ENCODE measurements around the gene BCO1. TPM values are rescaled to one million over a fixed set of nuclear protein-coding genes. Genes with fewer than 3 reads are reported as not detected.

Gene BCO1
- total RNA-seq, 2 donors from 2014 or later = 0.18 to 2.2 TPM

GRCh38 chr16:81198635-81199034 is 39.9 kb upstream of the BCO1 start:
- Histone ChIP-seq H3K4me1 (replicated peaks) (no peaks in the 10 kb centered on the region), H3K27me3 (replicated peaks; ENCODE audit: insufficient read depth) (no peaks in the 10 kb centered on the region), H3K9me3 (no peaks in the 10 kb centered on the region), H3K27ac (no peak overlapping the region), H3K36me3 (no peaks in the 10 kb centered on the region), H3K4me3 (no peak overlapping the region)
- no peak for DNase-seq (ENCODE audit: low spot score)
- intact Hi-C loops (cut with DNase I) = no loop called here
- TF ChIP-seq CTCF (IDR thresholded peaks at IDR 0.05) (no peak), POLR2A (IDR thresholded peaks at IDR 0.05) (no peak), POLR2AphosphoS5 (IDR thresholded peaks at IDR 0.05) (no peak)
- WGBS = 83% methylated on average over 9 of the region's 9 CpGs

- DNase-seq (ENCODE audit: low spot score) = no peak
- intact Hi-C loops (cut with DNase I) = loop anchor here (10.0 kb wide), 1 partner anchor 534 kb away; no protein-coding TSS in a partner anchor
- Histone ChIP-seq H3K4me3 (no peak overlapping the region), H3K4me1 (replicated peaks) (no peaks in the 10 kb centered on the region), H3K36me3 (no peaks in the 10 kb centered on the region), H3K9me3 (no peaks in the 10 kb centered on the region), H3K27me3 (replicated peaks; ENCODE audit: insufficient read depth) (no peaks in the 10 kb centered on the region), H3K27ac (no peak overlapping the region)
- WGBS = 41% methylated on average over 4 of the region's 4 CpGs
- TF ChIP-seq POLR2AphosphoS5 (IDR thresholded peaks at IDR 0.05) (no peak), POLR2A (IDR thresholded peaks at IDR 0.05) (no peak), CTCF (IDR thresholded peaks at IDR 0.05) (no peak)
These were observed 37.2 kb upstream of the BCO1 start for GRCh38 chr16:81201267-81201666.

- intact Hi-C loops (cut with DNase I) = loop anchor here (5.0 to 10.0 kb wide), 2 partner anchors 112 to 530 kb away; no protein-coding TSS in a partner anchor
- Histone ChIP-seq H3K4me1 (replicated peaks) (no peaks in the 10 kb centered on the region), H3K36me3 (no peaks in the 10 kb centered on the region), H3K27ac (no peak overlapping the region), H3K9me3 (no peaks in the 10 kb centered on the region), H3K4me3 (no peak overlapping the region), H3K27me3 (replicated peaks; ENCODE audit: insufficient read depth) (no peaks in the 10 kb centered on the region)
- peak; percentile 25 to 68 (median 42) for TF ChIP-seq CTCF (IDR thresholded peaks at IDR 0.05)
- TF ChIP-seq POLR2AphosphoS5 (IDR thresholded peaks at IDR 0.05) = peak; percentile 24
- no peak for TF ChIP-seq POLR2A (IDR thresholded peaks at IDR 0.05)
- 30% methylated on average over 14 of the region's 14 CpGs for WGBS
- no peak for DNase-seq (ENCODE audit: low spot score)
These were observed 33.5 kb upstream of the BCO1 start for GRCh38 chr16:81204798-81205680.

GRCh38 chr16:81207076-81207475 is 31.4 kb upstream of the BCO1 start:
- no peaks in the 10 kb centered on the region for H3K4me1 ChIP-seq (replicated peaks)
- TF ChIP-seq POLR2A (IDR thresholded peaks at IDR 0.05) (no peak), POLR2AphosphoS5 (IDR thresholded peaks at IDR 0.05) (no peak), CTCF (IDR thresholded peaks at IDR 0.05) (no peak)
- intact Hi-C loops (cut with DNase I) = loop anchor here (5.0 to 10.0 kb wide), 2 partner anchors 110 to 528 kb away; no protein-coding TSS in a partner anchor
- no peak overlapping the region for H3K4me3 ChIP-seq
- H3K27ac ChIP-seq = no peak overlapping the region
- 46% methylated on average over 6 of the region's 6 CpGs for WGBS
- H3K27me3 ChIP-seq (replicated peaks; ENCODE audit: insufficient read depth) = no peaks in the 10 kb centered on the region
- H3K9me3 ChIP-seq = no peaks in the 10 kb centered on the region
- no peak for DNase-seq (ENCODE audit: low spot score)
- no peaks in the 10 kb centered on the region for H3K36me3 ChIP-seq

- intact Hi-C loops (cut with DNase I) = no loop called here
- no peaks in the 10 kb centered on the region for H3K36me3 ChIP-seq
- no peak overlapping the region for H3K4me3 ChIP-seq
- WGBS = 41% methylated on average over 3 of the region's 3 CpGs
- DNase-seq (ENCODE audit: low spot score) = no peak
- no peaks in the 10 kb centered on the region for H3K9me3 ChIP-seq
- TF ChIP-seq POLR2A (IDR thresholded peaks at IDR 0.05) (no peak), CTCF (IDR thresholded peaks at IDR 0.05) (no peak), POLR2AphosphoS5 (IDR thresholded peaks at IDR 0.05) (no peak)
- no peaks in the 10 kb centered on the region for H3K4me1 ChIP-seq (replicated peaks)
- H3K27me3 ChIP-seq (replicated peaks; ENCODE audit: insufficient read depth) = no peaks in the 10 kb centered on the region
- no peak overlapping the region for H3K27ac ChIP-seq
These were observed 27.7 kb upstream of the BCO1 start for GRCh38 chr16:81210807-81211206.

Measured in prostate gland (tissue), 2 donors.